A673 (cell line): ENCODE results near the gene CCBE1. TPM values are rescaled to one million over a fixed set of nuclear protein-coding genes. Genes with fewer than 3 reads are reported as not detected.

Experiments used
- BruUV-seq: library from RNA; stranded (reverse); fragments of 400-500 nt; replicated peaks from 2 replicates; lab custom pipeline; 2021; lab: Mats Ljungman, UMichigan
- CTCF ChIA-PET: fragments of 300-600 bp; sonication (Branson Sonifier 250); formaldehyde crosslinking; loops from one replicate; lab custom pipeline; 2022; ENCODE audit warnings: antibody characterized with exemption; lab: Charles Lee
- POLR2A ChIA-PET: fragments of 300-600 bp; sonication (Branson Sonifier 250); formaldehyde crosslinking; loops from one replicate; lab custom pipeline; 2022; ENCODE audit warnings: antibody characterized with exemption; ENCODE audit not compliant: low non-redundant PET; lab: Charles Lee
- DNase-seq: peaks from one replicate; pipeline ENCODE4 v3.0.0-alpha.2; 2015; ENCODE audit warnings: low spot score
- H3K27ac ChIP-seq: fragments of 200-600 bp; sonication (generic); 2 replicates; pipeline ENCODE4 v1.5.1; 2016; ENCODE audit warnings: mixed run types, low read depth, mild to moderate bottlenecking, mixed read lengths, antibody characterized with exemption, low read length; ENCODE audit not compliant: poor library complexity, severe bottlenecking
- H3K27me3 ChIP-seq: fragments of 200-600 bp; sonication (generic); replicated peaks from 2 replicates; pipeline ENCODE4 v1.6.1; 2017; ENCODE audit warnings: mixed run types, low read depth, mild to moderate bottlenecking, mixed read lengths, antibody characterized with exemption, low read length; ENCODE audit not compliant: insufficient read depth, poor library complexity
- H3K36me3 ChIP-seq: fragments of 200-600 bp; sonication (generic); 2 replicates; pipeline ENCODE4 v1.6.1; 2016; ENCODE audit warnings: mixed run types, mild to moderate bottlenecking, mixed read lengths, antibody characterized with exemption, low read length; ENCODE audit not compliant: insufficient read depth, poor library complexity, severe bottlenecking
- H3K4me1 ChIP-seq: fragments of 200-600 bp; sonication (generic); 2 replicates; pipeline ENCODE4 v1.6.1; 2017; ENCODE audit warnings: mixed run types, mild to moderate bottlenecking, mixed read lengths, antibody characterized with exemption, low read length; ENCODE audit not compliant: insufficient read depth, poor library complexity, severe bottlenecking
- H3K4me3 ChIP-seq: fragments of 200-600 bp; sonication (generic); 2 replicates; pipeline ENCODE4 v1.5.1; 2016; ENCODE audit warnings: low read depth, mixed run types, mild to moderate bottlenecking, mixed read lengths, low read length; ENCODE audit not compliant: poor library complexity, severe bottlenecking
- H3K9me3 ChIP-seq: fragments of 200-600 bp; sonication (generic); 2 replicates; pipeline ENCODE4 v1.6.1; 2016; ENCODE audit warnings: mixed run types, low read depth, mild to moderate bottlenecking, mixed read lengths, antibody characterized with exemption, low read length; ENCODE audit not compliant: poor library complexity, severe bottlenecking
- EZH2 ChIP-seq: fragments of 200-600 bp; sonication (generic); IDR thresholded peaks from 2 replicates; pipeline ENCODE4 v1.6.1; 2017; ENCODE audit warnings: borderline replicate concordance, low read depth, mild to moderate bottlenecking, mixed read lengths, antibody characterized with exemption, low read length; ENCODE audit not compliant: poor library complexity, severe bottlenecking
- intact Hi-C: fragments of 100-400 bp; cut with micrococcal nuclease; formaldehyde crosslinking; loops from one replicate; pipeline ENCODE4 v1.10.0; 2022; ENCODE audit not compliant: unreplicated experiment
- total RNA-seq: library from RNA; stranded (reverse); gene quantifications from 2 replicates; pipeline ENCODE4 v1.2.3, GENCODE V29; 2021
- TF ChIP-seq, protein P1 (sequence below): fragments of 300-800, 200-600 bp; sonication (generic); conservative IDR thresholded peaks from 2 replicates; pipeline ENCODE4 v1.5.1; 2017; ENCODE audit warnings: low read depth, mild to moderate bottlenecking, antibody characterized with exemption, low read length, moderate library complexity, mixed read lengths

CCBE1 gene
- total RNA-seq, 1 experiment from 2014 or later: not detected

DNA sequence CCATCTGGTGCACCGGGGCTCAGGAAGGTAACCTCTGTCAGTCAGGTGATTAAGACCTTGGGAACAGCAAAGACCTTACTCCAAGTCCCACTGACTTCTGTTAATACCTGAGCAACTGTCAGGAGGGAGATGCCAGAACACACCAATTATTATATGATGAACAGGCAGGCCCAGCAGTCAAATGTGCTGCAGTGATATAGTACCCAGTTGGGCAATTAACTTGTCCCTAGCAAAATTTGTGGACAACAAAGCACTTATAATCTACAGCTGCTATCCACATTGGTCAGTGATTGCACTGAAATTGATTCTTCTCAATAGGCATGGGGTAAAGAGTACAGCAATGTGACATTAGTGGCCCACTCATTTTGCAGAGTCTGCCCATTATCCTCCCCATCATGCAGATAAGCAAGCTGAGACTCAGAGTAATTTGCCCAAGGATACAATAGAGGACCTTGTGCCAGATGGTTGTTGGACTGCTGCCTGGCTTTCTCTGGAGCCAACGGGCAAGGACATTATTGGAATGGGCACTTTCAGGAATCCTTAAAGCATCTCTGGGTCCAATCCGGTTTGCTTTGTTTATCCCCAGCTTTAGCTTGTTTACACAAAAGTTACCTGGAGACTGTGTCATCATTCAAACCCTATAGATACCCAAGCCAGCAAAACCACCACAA, 147.6 kb downstream of the CCBE1 start:
- TF ChIP-seq, protein P1, sequence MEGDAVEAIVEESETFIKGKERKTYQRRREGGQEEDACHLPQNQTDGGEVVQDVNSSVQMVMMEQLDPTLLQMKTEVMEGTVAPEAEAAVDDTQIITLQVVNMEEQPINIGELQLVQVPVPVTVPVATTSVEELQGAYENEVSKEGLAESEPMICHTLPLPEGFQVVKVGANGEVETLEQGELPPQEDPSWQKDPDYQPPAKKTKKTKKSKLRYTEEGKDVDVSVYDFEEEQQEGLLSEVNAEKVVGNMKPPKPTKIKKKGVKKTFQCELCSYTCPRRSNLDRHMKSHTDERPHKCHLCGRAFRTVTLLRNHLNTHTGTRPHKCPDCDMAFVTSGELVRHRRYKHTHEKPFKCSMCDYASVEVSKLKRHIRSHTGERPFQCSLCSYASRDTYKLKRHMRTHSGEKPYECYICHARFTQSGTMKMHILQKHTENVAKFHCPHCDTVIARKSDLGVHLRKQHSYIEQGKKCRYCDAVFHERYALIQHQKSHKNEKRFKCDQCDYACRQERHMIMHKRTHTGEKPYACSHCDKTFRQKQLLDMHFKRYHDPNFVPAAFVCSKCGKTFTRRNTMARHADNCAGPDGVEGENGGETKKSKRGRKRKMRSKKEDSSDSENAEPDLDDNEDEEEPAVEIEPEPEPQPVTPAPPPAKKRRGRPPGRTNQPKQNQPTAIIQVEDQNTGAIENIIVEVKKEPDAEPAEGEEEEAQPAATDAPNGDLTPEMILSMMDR: no peak
- no peak for TF ChIP-seq EZH2
- intact Hi-C loops: no loop called here
- Histone ChIP-seq H3K36me3 (no peaks in the 10 kb centered on the region), H3K27ac (no peak overlapping the region), H3K27me3 (peaks cover 8% of the 10 kb centered on the region), H3K4me1 (no peaks in the 10 kb centered on the region), H3K4me3 (no peak overlapping the region), H3K9me3 (no peaks in the 10 kb centered on the region)
- DNase-seq: no peak
- ChIA-PET CTCF (no interaction called here), POLR2A (no interaction called here)
- no TSS peak for BruUV-seq

DNA sequence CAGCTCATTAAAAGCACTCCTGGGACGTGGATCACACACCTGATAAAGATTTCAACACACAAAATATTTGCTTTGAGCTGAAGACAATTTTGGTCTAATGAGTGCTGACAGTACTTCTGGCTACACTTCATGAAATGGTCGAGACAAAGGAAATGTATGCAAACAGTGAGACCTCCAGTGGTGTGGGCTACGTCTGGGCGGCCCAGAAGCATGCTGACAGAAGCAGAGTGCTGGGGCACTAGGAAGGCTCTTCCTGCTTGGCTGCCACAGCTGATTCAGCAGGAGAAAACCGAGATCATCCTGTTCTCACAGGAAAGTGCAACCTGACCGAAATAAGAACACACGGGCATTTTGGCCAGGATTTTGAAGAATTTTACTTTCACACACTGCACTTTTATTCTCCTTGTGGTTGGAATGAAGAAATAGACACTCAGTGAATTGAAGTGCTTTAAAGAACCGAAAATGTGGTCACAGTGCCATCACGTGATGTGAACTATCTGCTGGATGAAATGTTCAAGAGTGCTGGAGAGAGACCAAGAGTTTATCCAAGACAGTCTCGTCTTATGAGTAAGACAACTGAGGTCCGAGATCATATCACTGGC, 149.5 kb downstream of the CCBE1 start:
- TF ChIP-seq EZH2: no peak
- TF ChIP-seq, protein P1: no peak
- intact Hi-C loops: no loop called here
- no peak for DNase-seq

DNA sequence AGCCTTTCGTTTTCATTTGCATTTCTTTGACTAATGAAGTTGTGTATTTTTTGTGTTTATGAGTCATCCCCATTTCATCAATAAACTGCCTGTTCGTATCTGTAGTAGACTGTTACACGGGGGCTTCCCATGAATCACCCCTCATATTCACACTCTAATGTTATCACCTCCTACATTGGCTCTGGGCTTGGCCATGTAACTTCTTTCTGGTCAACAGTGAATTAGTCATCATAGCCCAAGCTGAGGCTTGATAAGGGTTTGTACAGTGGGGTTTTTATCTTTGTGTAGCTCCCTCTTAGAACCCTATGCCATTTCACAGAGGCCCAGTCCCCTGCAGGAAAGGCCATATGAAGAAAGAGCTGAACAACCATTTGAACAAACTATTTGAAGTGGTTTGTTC, 151.0 kb downstream of the CCBE1 start:
- no peak overlapping the region for H3K27ac ChIP-seq
- no peak overlapping the region for H3K4me3 ChIP-seq
- no peaks in the 10 kb centered on the region for H3K4me1 ChIP-seq
- H3K36me3 ChIP-seq: no peaks in the 10 kb centered on the region
- TF ChIP-seq, protein P1: no peak
- no peak for TF ChIP-seq EZH2
- DNase-seq: no peak
- ChIA-PET CTCF (no interaction called here), POLR2A (no interaction called here)
- intact Hi-C loops: no loop called here
- H3K27me3 ChIP-seq: peaks cover 14% of the 10 kb centered on the region
- BruUV-seq: no TSS peak
- no peaks in the 10 kb centered on the region for H3K9me3 ChIP-seq

More for the DNA sequence above, 149.5 kb downstream of the CCBE1 start:
- no peak overlapping the region for H3K4me3 ChIP-seq
- H3K27me3 ChIP-seq: peaks cover 8% of the 10 kb centered on the region
- no peaks in the 10 kb centered on the region for H3K9me3 ChIP-seq
- ChIA-PET CTCF (no interaction called here), POLR2A (no interaction called here)
- H3K36me3 ChIP-seq: no peaks in the 10 kb centered on the region
- H3K4me1 ChIP-seq: no peaks in the 10 kb centered on the region
- H3K27ac ChIP-seq: no peak overlapping the region
- BruUV-seq: no TSS peak
